K562 (cell line): Measurements from ENCODE around the gene CYCS. TPM values are rescaled to one million over a fixed set of nuclear protein-coding genes. Genes with fewer than 3 reads are reported as not detected.

ENCODE experiments used
- ATAC-seq: fragments of 200-7000 bp; cut with Tn5 transposase; 3 replicates; pipeline ENCODE4 v1.9.1; 2020; ENCODE audit warnings: moderate library complexity
- BruUV-seq: library from RNA; stranded (reverse); fragments of 400-500 nt; replicated peaks from 2 replicates; lab custom pipeline; 2021; lab: Mats Ljungman, UMichigan
- CTCF ChIA-PET: fragments of 300-600 bp; formaldehyde crosslinking; extraction: SDS; loops from one replicate; lab custom pipeline; 2021; ENCODE audit warnings: low intra/inter-chr PET ratio; lab: Yijun Ruan, JAX
- POLR2A ChIA-PET: fragments of 300-600, 350-650 bp; sonication (Branson Sonifier 250); formaldehyde crosslinking; extraction: SDS; loops from one replicate; lab custom pipeline; 2021; ENCODE audit warnings: antibody characterized with exemption, inconsistent platforms; lab: Yijun Ruan, JAX
- DNase-seq, 4 experiments: peaks; one replicate each; pipeline versions ENCODE4 v3.0.0 to v3.0.0-alpha.2; 2011 to 2018; ENCODE audit warnings: low spot score in 3 of 4, mixed read lengths in 3 of 4; ENCODE audit errors: extremely low read depth in 1 of 4
- FAIRE-seq: peaks from 2 replicates; lab custom pipeline; 2011; peaks lifted over from hg19 to GRCh38; lab: Jason Lieb, UNC
- H2AFZ ChIP-seq: 2 replicates; pipeline ENCODE4 v1.6.0; 2011; ENCODE audit warnings: low read depth, low read length, control low read depth, inconsistent platforms
- H3K27ac ChIP-seq: fragments of 200-600 bp; 3 replicates; pipeline ENCODE4 v1.8.0; 2011; ENCODE audit warnings: low read depth, mild to moderate bottlenecking, control low read depth, inconsistent platforms, low read length, moderate library complexity, mixed read lengths; ENCODE audit errors: extremely low read depth
- H3K27me3 ChIP-seq, 2 experiments: fragments of 300-600 bp in 1 of 2; 2 replicates in 1 of 2; 3 replicates in 1 of 2; pipeline versions ENCODE4 v1.6.0 to v1.8.0; 2011; ENCODE audit warnings: inconsistent platforms in 2 of 2, low read length in 2 of 2, mild to moderate bottlenecking in 1 of 2, mixed read lengths in 1 of 2, moderate library complexity in 1 of 2; ENCODE audit not compliant: control insufficient read depth in 2 of 2, insufficient read depth in 2 of 2
- H3K36me3 ChIP-seq: fragments of 300-600 bp; 3 replicates; pipeline ENCODE4 v1.8.0; 2011; ENCODE audit warnings: mild to moderate bottlenecking, low read length, inconsistent platforms; ENCODE audit not compliant: control insufficient read depth, insufficient read depth
- H3K4me1 ChIP-seq, 2 experiments: fragments of 200-600 bp in 1 of 2; replicated peaks in 1 of 2; 2 replicates in 1 of 2; 3 replicates in 1 of 2; pipeline versions ENCODE4 v1.5.1 to v1.8.0; 2011; ENCODE audit warnings: inconsistent platforms in 2 of 2, low read length in 2 of 2, mild to moderate bottlenecking in 1 of 2, mixed read lengths in 1 of 2, moderate library complexity in 1 of 2; ENCODE audit not compliant: control insufficient read depth in 2 of 2, insufficient read depth in 2 of 2
- H3K4me2 ChIP-seq: 2 replicates; pipeline ENCODE4 v1.6.1; 2011; ENCODE audit warnings: low read length, control low read depth, inconsistent platforms, mixed read lengths; ENCODE audit not compliant: insufficient read depth
- H3K4me3 ChIP-seq: fragments of 200-600 bp; sonication (generic), shearing (Covaris generic); 2 replicates; pipeline ENCODE4 v1.5.1; 2016; ENCODE audit warnings: control low read depth, inconsistent platforms
- H3K79me2 ChIP-seq: fragments of 200-600 bp; 3 replicates; pipeline ENCODE4 v1.8.0; 2011; ENCODE audit warnings: low read length, inconsistent platforms; ENCODE audit not compliant: control insufficient read depth, insufficient read depth
- H3K9ac ChIP-seq, 2 experiments: 2 replicates each; pipeline versions ENCODE4 v1.6.0 to v1.6.1; 2011; ENCODE audit warnings: low read depth in 2 of 2, low read length in 2 of 2, control low read depth in 1 of 2, inconsistent platforms in 1 of 2, mild to moderate bottlenecking in 1 of 2, mixed read lengths in 1 of 2; ENCODE audit not compliant: insufficient read depth in 1 of 2
- H3K9me1 ChIP-seq: one replicate; pipeline ENCODE4 v1.6.0; 2011; ENCODE audit warnings: inconsistent platforms, mild to moderate bottlenecking, low read length, moderate library complexity; ENCODE audit not compliant: control insufficient read depth, insufficient read depth
- H3K9me3 ChIP-seq: replicated peaks from 2 replicates; pipeline ENCODE4 v1.5.1; 2011; ENCODE audit warnings: low read depth, low read length, inconsistent platforms; ENCODE audit not compliant: control insufficient read depth, insufficient read depth
- H4K20me1 ChIP-seq: replicated peaks from 2 replicates; pipeline ENCODE4 v1.6.1; 2011; ENCODE audit warnings: low read length, inconsistent platforms, mixed read lengths; ENCODE audit not compliant: control insufficient read depth, insufficient read depth
- CBX8 ChIP-seq: fragments of 200-600 bp; sonication (generic); IDR thresholded peaks from 2 replicates; pipeline ENCODE4 v1.6.1; 2012; ENCODE audit warnings: borderline replicate concordance, mixed run types, low read depth, mild to moderate bottlenecking, moderate library complexity, mixed read lengths, low read length, control low read depth, inconsistent platforms; ENCODE audit not compliant: poor library complexity, severe bottlenecking; ENCODE audit errors: extremely low read depth
- CC2D1A ChIP-seq: fragments of 450-650 bp; IDR thresholded peaks from 2 replicates; pipeline ENCODE4 v1.6.1; 2017; ENCODE audit warnings: mild to moderate bottlenecking
- CXXC5 ChIP-seq: fragments of 250-450 bp; sonication (Bioruptor Pico); IDR thresholded peaks from 2 replicates; pipeline ENCODE4 v1.8.0; 2022; ENCODE audit warnings: inconsistent platforms, mild to moderate bottlenecking, moderate library complexity
- DPF2 ChIP-seq: fragments of 450-650 bp; IDR thresholded peaks from 2 replicates; pipeline ENCODE4 v1.6.1; 2016
- E2F6 ChIP-seq, 2 experiments: IDR thresholded peaks; 2 replicates each; pipeline ENCODE4 v1.6.1; 2011; ENCODE audit warnings: borderline replicate concordance in 1 of 2, control low read depth in 1 of 2, low read depth in 1 of 2, low read length in 1 of 2, mild to moderate bottlenecking in 1 of 2, mixed read lengths in 1 of 2, moderate library complexity in 1 of 2; ENCODE audit not compliant: insufficient read depth in 1 of 2, insufficient read length in 1 of 2, poor library complexity in 1 of 2, severe bottlenecking in 1 of 2; ENCODE audit errors: extremely low read depth in 1 of 2
- ELF4 ChIP-seq: fragments of 450-650 bp; formaldehyde crosslinking; IDR thresholded peaks from 2 replicates; pipeline ENCODE4 v1.4.0; 2022; ENCODE audit warnings: missing genetic modification characterization
- ETV6 ChIP-seq, 3 experiments: fragments of 150-350 bp in 1 of 3; sonication (generic) in 1 of 3; formaldehyde crosslinking in 1 of 3; IDR thresholded peaks; 2 replicates each; pipeline versions ENCODE4 v1.6.1 to v1.8.0; 2014 to 2022; ENCODE audit warnings: borderline replicate concordance in 2 of 3, low read depth in 2 of 3, antibody characterized with exemption in 1 of 3, low read length in 1 of 3, mild to moderate bottlenecking in 1 of 3, missing genetic modification reagents in 1 of 3
- FOSL1 ChIP-seq: fragments of 200-800 bp; sonication (Bioruptor generic); conservative IDR thresholded peaks from 2 replicates; pipeline ENCODE4 v1.6.1; 2016; ENCODE audit warnings: missing genetic modification characterization, missing compliant biosample characterization
- FOXM1 ChIP-seq, 2 experiments: fragments of 450-650 bp in 1 of 2; sonication (generic) in 1 of 2; formaldehyde crosslinking in 1 of 2; IDR thresholded peaks; 2 replicates each; pipeline versions ENCODE4 v1.6.1 to v1.9.0; 2017 to 2022; ENCODE audit warnings: low read depth in 2 of 2, mild to moderate bottlenecking in 2 of 2, missing genetic modification reagents in 1 of 2, moderate library complexity in 1 of 2
- RFX7 ChIP-seq: fragments of 250-450 bp; sonication (Bioruptor Pico); IDR thresholded peaks from 2 replicates; pipeline ENCODE4 v1.5.1; 2021; ENCODE audit warnings: mild to moderate bottlenecking
- SAFB ChIP-seq: fragments of 200-400 bp; formaldehyde crosslinking; IDR thresholded peaks from 2 replicates; pipeline ENCODE4 v1.6.1; 2017; ENCODE audit warnings: low read depth, low read length, borderline replicate concordance
- SOX6 ChIP-seq: fragments of 450-650 bp; IDR thresholded peaks from 2 replicates; pipeline ENCODE4 v1.6.1; 2014; ENCODE audit warnings: mild to moderate bottlenecking
- SRF ChIP-seq, 2 experiments: fragments of 250-450, 450-650 bp in 1 of 2; sonication (Bioruptor Pico) in 1 of 2; sonication (generic) in 1 of 2; formaldehyde crosslinking; IDR thresholded peaks; 2 replicates each; pipeline versions ENCODE4 v1.5.0 to v1.5.1; 2020 to 2022; ENCODE audit warnings: mild to moderate bottlenecking in 1 of 2, missing genetic modification reagents in 1 of 2
- USF2 ChIP-seq: sonication (generic); formaldehyde crosslinking; IDR thresholded peaks from 2 replicates; pipeline ENCODE4 v1.5.0; 2020; ENCODE audit warnings: missing genetic modification reagents
- ZNF197 ChIP-seq: fragments of 200-800 bp; sonication (Bioruptor generic); IDR thresholded peaks from 2 replicates; pipeline ENCODE4 v1.6.1; 2016; ENCODE audit warnings: low read depth, missing genetic modification characterization, missing compliant biosample characterization
- WGBS: fragments of 100-300 bp; shearing (Covaris generic); methylation state at CpG from one replicate; pipeline ENCODE4 v1.1.6; 2016; ENCODE audit warnings: low coverage, mixed read lengths; ENCODE audit not compliant: insufficient coverage; ENCODE audit errors: missing lambda C conversion rate; 5-methylcytosine and 5-hydroxymethylcytosine counted together
- in situ Hi-C: fragments of 300-500 bp; cut with MboI; formaldehyde crosslinking; loops from 4 replicates; pipeline ENCODE4 v1.15.0; 2018; ENCODE audit warnings: inconsistent platforms, mixed read lengths
- intact Hi-C: fragments of 100-400 bp; cut with micrococcal nuclease; formaldehyde crosslinking; loops from 2 replicates; pipeline ENCODE4 v1.14.2; 2022
- polyA plus RNA-seq, 8 experiments: library from polyadenylated mRNA; depleted of rRNA in 4 of 8; stranded (reverse) in 5 of 8; unstranded in 3 of 8; fragments of >200 nt; fragmentation: Nextera tagmentation in 2 of 8; fragmentation: Illumina TruSeq in 1 of 8; extraction: Ambion mirVana in 2 of 8; extraction: Trizol in 1 of 8; gene quantifications; 2 replicates each; pipeline versions ENCODE4 v1.2.1 to v1.2.3, GENCODE V29; 2011 to 2014; ENCODE audit warnings: inconsistent platforms in 1 of 8, missing spikeins in 1 of 8
- total RNA-seq, 7 experiments: library from RNA; depleted of rRNA in 6 of 7; stranded (reverse); fragments of >200 nt in 6 of 7; fragmentation: Illumina TruSeq in 2 of 7; extraction: Trizol in 2 of 7; gene quantifications; 2 replicates each; pipeline versions ENCODE4 v1.2.1 to v1.2.3, GENCODE V29; 2011 to 2021; ENCODE audit warnings: low replicate concordance in 1 of 7

The CYCS gene
- total and polyA plus RNA-seq, 9 of the 15 experiments (the other 6 are each of a cell fraction or from before 2014, with no cell fraction given): 206 to 1,425 (median 438) TPM

GRCh38 chr7:25073451-25073850, 51.6 kb downstream of the CYCS start:
- no peak overlapping the region for H3K27ac ChIP-seq
- no peak for ATAC-seq
- H3K4me1 ChIP-seq: peaks cover 0 to 9% of the 10 kb centered on the region in 2 experiments; a peak in 4 of 5 replicates
- H3K9me1 ChIP-seq: no peaks in the 10 kb centered on the region
- H3K9me3 ChIP-seq: no peaks in the 10 kb centered on the region
- no peak for DNase-seq
- no TSS peak for BruUV-seq
- H3K9ac ChIP-seq: no peak overlapping the region
- no peaks in the 10 kb centered on the region for H3K79me2 ChIP-seq
- FAIRE-seq: no peak
- H3K27me3 ChIP-seq: no peaks in the 10 kb centered on the region
- H3K4me2 ChIP-seq: no peak overlapping the region
- TF ChIP-seq ETV6 (IDR thresholded peaks at IDR 0.05; ENCODE audit: borderline replicate concordance in 1 of 2, low read depth in 2 of 2, low read length in 1 of 2): no peak
- no peak for TF ChIP-seq ETV6 (CRISPR knock-in tag; IDR thresholded peaks at IDR 0.05; ENCODE audit: borderline replicate concordance)
- TF ChIP-seq CXXC5 (CRISPR knock-in tag): no peak
- no peak for TF ChIP-seq DPF2
- no peak for TF ChIP-seq CC2D1A
- TF ChIP-seq RFX7 (CRISPR knock-in tag): no peak
- TF ChIP-seq SRF (CRISPR knock-in tag; IDR thresholded peaks at IDR 0.05): no peak
- TF ChIP-seq E2F6 (IDR thresholded peaks at IDR 0.05; ENCODE audit: borderline replicate concordance in 1 of 2, extremely low read depth in 1 of 2, insufficient read depth in 1 of 2, insufficient read length in 1 of 2, low read depth in 1 of 2, low read length in 1 of 2, poor library complexity in 1 of 2, severe bottlenecking in 1 of 2): no peak
- TF ChIP-seq USF2 (CRISPR knock-in tag): no peak
- no peak for TF ChIP-seq CBX8
- no peak for TF ChIP-seq ZNF197 (CRISPR knock-in tag)
- no peak for TF ChIP-seq SOX6
- no peak for TF ChIP-seq FOXM1 (IDR thresholded peaks at IDR 0.05; ENCODE audit: low read depth)
- TF ChIP-seq FOXM1 (CRISPR knock-in tag; IDR thresholded peaks at IDR 0.05; ENCODE audit: low read depth): no peak
- TF ChIP-seq FOSL1: no peak
- no peak for TF ChIP-seq ELF4 (CRISPR knock-in tag)
- no peak for TF ChIP-seq SAFB
- TF ChIP-seq, all 486 proteins: peak for 0
- ChIA-PET CTCF (no interaction called here), POLR2A (no interaction called here)
- WGBS: 18% methylated on average over 2 of the region's 2 CpGs
- no peak overlapping the region for H3K4me3 ChIP-seq
- no peaks in the 10 kb centered on the region for H4K20me1 ChIP-seq
- H2AFZ ChIP-seq: 0 out of 2 replicates have a peak overlapping the region, but pooled peaks have one; percentile 17
- in situ Hi-C loops (no loop called here), intact Hi-C loops (loop anchor here (5.0 kb wide), 1 partner anchor 166 kb away; no protein-coding TSS in a partner anchor)
- H3K36me3 ChIP-seq: no peaks in the 10 kb centered on the region
